ENCODE data around the gene UPP1.

DNA sequence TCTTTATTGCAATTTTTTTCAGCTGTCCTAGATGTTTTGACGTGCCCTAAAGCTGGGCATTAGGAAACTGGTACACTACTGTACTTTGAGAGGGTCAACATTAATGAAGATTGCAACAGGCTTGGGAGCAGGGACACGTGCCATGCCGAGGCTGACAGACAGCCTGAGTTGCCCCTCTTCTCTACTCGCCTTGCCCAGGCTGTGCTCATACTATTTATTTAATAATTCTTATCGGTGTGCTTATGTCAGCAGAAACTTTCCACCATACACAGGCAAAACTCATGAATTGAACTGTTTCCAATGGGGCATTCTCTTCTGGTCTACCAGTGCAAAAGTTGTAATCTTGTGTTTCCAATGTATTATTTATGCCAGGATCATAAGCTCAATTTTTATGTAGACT lies 29.4 kb upstream of the UPP1 start:
- TF ChIP-seq, protein P1, sequence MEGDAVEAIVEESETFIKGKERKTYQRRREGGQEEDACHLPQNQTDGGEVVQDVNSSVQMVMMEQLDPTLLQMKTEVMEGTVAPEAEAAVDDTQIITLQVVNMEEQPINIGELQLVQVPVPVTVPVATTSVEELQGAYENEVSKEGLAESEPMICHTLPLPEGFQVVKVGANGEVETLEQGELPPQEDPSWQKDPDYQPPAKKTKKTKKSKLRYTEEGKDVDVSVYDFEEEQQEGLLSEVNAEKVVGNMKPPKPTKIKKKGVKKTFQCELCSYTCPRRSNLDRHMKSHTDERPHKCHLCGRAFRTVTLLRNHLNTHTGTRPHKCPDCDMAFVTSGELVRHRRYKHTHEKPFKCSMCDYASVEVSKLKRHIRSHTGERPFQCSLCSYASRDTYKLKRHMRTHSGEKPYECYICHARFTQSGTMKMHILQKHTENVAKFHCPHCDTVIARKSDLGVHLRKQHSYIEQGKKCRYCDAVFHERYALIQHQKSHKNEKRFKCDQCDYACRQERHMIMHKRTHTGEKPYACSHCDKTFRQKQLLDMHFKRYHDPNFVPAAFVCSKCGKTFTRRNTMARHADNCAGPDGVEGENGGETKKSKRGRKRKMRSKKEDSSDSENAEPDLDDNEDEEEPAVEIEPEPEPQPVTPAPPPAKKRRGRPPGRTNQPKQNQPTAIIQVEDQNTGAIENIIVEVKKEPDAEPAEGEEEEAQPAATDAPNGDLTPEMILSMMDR (conservative IDR thresholded peaks at IDR 0.05), result no peak
- TF ChIP-seq EZH2 (IDR thresholded peaks at IDR 0.05; ENCODE audit: low read depth), result no peak
